HepG2 (cell line): Measurements from ENCODE around the gene DCST2. TPM values are rescaled to one million over a fixed set of nuclear protein-coding genes. Genes with fewer than 3 reads are reported as not detected.

Experiments
- BRD4 ChIP-seq: sonication (generic); formaldehyde crosslinking; IDR thresholded peaks from 2 replicates; pipeline ENCODE4 v1.4.0; 2020; ENCODE audit warnings: missing genetic modification reagents
- CERS6 ChIP-seq: sonication (generic); formaldehyde crosslinking; IDR thresholded peaks from 2 replicates; pipeline ENCODE4 v1.5.0; 2020; ENCODE audit warnings: missing genetic modification reagents
- FOXK2 ChIP-seq: fragments of 450-650 bp; IDR thresholded peaks from 2 replicates; pipeline ENCODE4 v1.6.1; 2016
- GABPB1 ChIP-seq: IDR thresholded peaks from 2 replicates; pipeline ENCODE4 v1.6.1; 2016; ENCODE audit warnings: mild to moderate bottlenecking, missing genetic modification reagents, moderate library complexity, missing compliant biosample characterization
- MZF1 ChIP-seq: sonication (generic); formaldehyde crosslinking; IDR thresholded peaks from 2 replicates; pipeline ENCODE4 v1.8.1; 2023; ENCODE audit warnings: mild to moderate bottlenecking, missing genetic modification reagents, borderline replicate concordance
- SALL2 ChIP-seq: sonication (generic); formaldehyde crosslinking; IDR thresholded peaks from 2 replicates; pipeline ENCODE4 v1.8.1; 2023; ENCODE audit warnings: mild to moderate bottlenecking, missing genetic modification reagents, inconsistent platforms
- SNAPC4 ChIP-seq: sonication (generic); formaldehyde crosslinking; IDR thresholded peaks from 2 replicates; pipeline ENCODE4 v1.4.0; 2020; ENCODE audit warnings: mild to moderate bottlenecking, missing genetic modification reagents
- STAT5B ChIP-seq: sonication (generic); formaldehyde crosslinking; IDR thresholded peaks from 2 replicates; pipeline ENCODE4 v1.4.0; 2020; ENCODE audit warnings: missing genetic modification reagents
- ZBTB49 ChIP-seq: sonication (generic); formaldehyde crosslinking; IDR thresholded peaks from 2 replicates; pipeline ENCODE4 v1.4.0; 2020; ENCODE audit warnings: missing genetic modification reagents, borderline replicate concordance
- ZFP62 ChIP-seq: sonication (generic); formaldehyde crosslinking; IDR thresholded peaks from 2 replicates; pipeline ENCODE4 v1.4.0; 2020; ENCODE audit warnings: missing genetic modification reagents
- ZNF281 ChIP-seq: sonication (generic); formaldehyde crosslinking; IDR thresholded peaks from 2 replicates; pipeline ENCODE4 v1.4.0; 2020; ENCODE audit warnings: missing genetic modification reagents, borderline replicate concordance
- ZNF343 ChIP-seq: sonication (generic); formaldehyde crosslinking; IDR thresholded peaks from 2 replicates; pipeline ENCODE4 v1.4.0; 2020; ENCODE audit warnings: mild to moderate bottlenecking, missing genetic modification reagents
- ZNF362 ChIP-seq: sonication (generic); formaldehyde crosslinking; IDR thresholded peaks from 2 replicates; pipeline ENCODE4 v1.4.0; 2020; ENCODE audit warnings: missing genetic modification reagents, mild to moderate bottlenecking, borderline replicate concordance
- ZNF550 ChIP-seq: sonication (generic); formaldehyde crosslinking; IDR thresholded peaks from 2 replicates; pipeline ENCODE4 v1.4.0; 2020; ENCODE audit warnings: mild to moderate bottlenecking, missing genetic modification reagents, borderline replicate concordance
- polyA plus RNA-seq, 8 experiments: library from polyadenylated mRNA; depleted of rRNA in 3 of 8; stranded (reverse) in 7 of 8; unstranded in 1 of 8; fragments of >200 nt; fragmentation: Illumina TruSeq in 4 of 8; extraction: Trizol in 4 of 8; gene quantifications; 2 replicates each; pipeline versions ENCODE4 v1.2.1 to v1.2.3, GENCODE V29; 2011 to 2016; ENCODE audit warnings: low read depth in 4 of 8, missing spikeins in 1 of 8, mixed read lengths in 1 of 8; ENCODE audit not compliant: insufficient read depth in 1 of 8
- total RNA-seq, 5 experiments: library from RNA; depleted of rRNA; stranded (reverse); fragments of >200 nt; fragmentation: Illumina TruSeq; extraction: Trizol; gene quantifications; 2 replicates each; pipeline ENCODE4 v1.2.3, GENCODE V29; 2016; ENCODE audit warnings: low read depth in 1 of 5

The DCST2 gene
- total and polyA plus RNA-seq, 2 of the 13 experiments (the other 11 are each of a cell fraction or from before 2014, with no cell fraction given), result 0.74 TPM; not detected in 1

GRCh38 chr1:155000726-155001424 is 32.7 kb downstream of the DCST2 start (continued):
- TF ChIP-seq ZNF362 (CRISPR knock-in tag) (peak; percentile 12; the same call in 1 of the 2 replicates), ZNF281 (CRISPR knock-in tag) (peak; percentile 75), ZBTB49 (CRISPR knock-in tag) (no peak), SNAPC4 (0 out of 2 replicates have a peak, but pooled peaks have one; percentile 53), ZFP62 (CRISPR knock-in tag) (no peak), ZNF550 (no peak), CERS6 (no peak), ZNF343 (no peak), SALL2 (CRISPR knock-in tag) (no peak), FOXK2 (no peak), GABPB1 (CRISPR knock-in tag) (peak; percentile 83), MZF1 (no peak), STAT5B (CRISPR knock-in tag) (peak; percentile 9; the same call in 1 of the 2 replicates), BRD4 (no peak)
